GM10248 (cell line): Measurements from ENCODE around the gene LRBA.

Experiments
- CTCF ChIA-PET: fragments of 300-600 bp; sonication (Branson Sonifier 250); formaldehyde crosslinking; extraction: SDS; loops from one replicate; lab custom pipeline; 2021; ENCODE audit warnings: antibody characterized with exemption; lab: Yijun Ruan, JAX
- POLR2A ChIA-PET: fragments of 350-650 bp; sonication (Branson Sonifier 250); formaldehyde crosslinking; extraction: SDS; loops from one replicate; lab custom pipeline; 2020; ENCODE audit warnings: antibody characterized with exemption; lab: Yijun Ruan, JAX
- DNase-seq: peaks from one replicate; pipeline ENCODE4 v3.0.0; 2012; ENCODE audit errors: extremely low spot score
- TF ChIP-seq, protein P1 (sequence below): IDR thresholded peaks from 2 replicates; pipeline ENCODE4 v1.5.1; 2012; ENCODE audit warnings: mild to moderate bottlenecking, low read depth; ENCODE audit errors: extremely low read depth, missing control alignments, control extremely low read depth

The LRBA gene

DNA sequence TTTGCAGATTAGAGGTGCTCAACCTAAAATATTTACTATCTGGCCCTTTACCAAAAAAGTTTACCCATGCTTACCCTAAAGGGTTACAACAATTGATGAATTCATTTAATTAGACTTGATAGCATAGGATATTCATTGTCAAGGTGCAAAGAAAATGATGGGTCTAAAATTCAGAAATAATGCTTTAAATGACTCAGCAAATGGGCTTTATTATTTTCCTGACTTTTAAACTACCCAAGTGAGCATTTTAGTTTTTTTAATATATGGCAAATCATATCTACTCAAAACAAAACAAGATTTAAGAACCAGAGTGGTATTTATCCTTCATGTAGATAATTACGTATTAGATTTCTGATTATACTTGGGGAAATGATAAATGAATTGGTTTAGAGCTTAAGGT, 701.1 kb downstream of the LRBA start:
- TF ChIP-seq, protein P1, sequence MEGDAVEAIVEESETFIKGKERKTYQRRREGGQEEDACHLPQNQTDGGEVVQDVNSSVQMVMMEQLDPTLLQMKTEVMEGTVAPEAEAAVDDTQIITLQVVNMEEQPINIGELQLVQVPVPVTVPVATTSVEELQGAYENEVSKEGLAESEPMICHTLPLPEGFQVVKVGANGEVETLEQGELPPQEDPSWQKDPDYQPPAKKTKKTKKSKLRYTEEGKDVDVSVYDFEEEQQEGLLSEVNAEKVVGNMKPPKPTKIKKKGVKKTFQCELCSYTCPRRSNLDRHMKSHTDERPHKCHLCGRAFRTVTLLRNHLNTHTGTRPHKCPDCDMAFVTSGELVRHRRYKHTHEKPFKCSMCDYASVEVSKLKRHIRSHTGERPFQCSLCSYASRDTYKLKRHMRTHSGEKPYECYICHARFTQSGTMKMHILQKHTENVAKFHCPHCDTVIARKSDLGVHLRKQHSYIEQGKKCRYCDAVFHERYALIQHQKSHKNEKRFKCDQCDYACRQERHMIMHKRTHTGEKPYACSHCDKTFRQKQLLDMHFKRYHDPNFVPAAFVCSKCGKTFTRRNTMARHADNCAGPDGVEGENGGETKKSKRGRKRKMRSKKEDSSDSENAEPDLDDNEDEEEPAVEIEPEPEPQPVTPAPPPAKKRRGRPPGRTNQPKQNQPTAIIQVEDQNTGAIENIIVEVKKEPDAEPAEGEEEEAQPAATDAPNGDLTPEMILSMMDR, result no peak
- POLR2A ChIA-PET, result no interaction called here
- CTCF ChIA-PET, result interaction anchor here (1.9 kb wide), 1 partner anchor 31 kb away, joined by 4 read pairs; no protein-coding TSS in a partner anchor
- DNase-seq, result no peak

DNA sequence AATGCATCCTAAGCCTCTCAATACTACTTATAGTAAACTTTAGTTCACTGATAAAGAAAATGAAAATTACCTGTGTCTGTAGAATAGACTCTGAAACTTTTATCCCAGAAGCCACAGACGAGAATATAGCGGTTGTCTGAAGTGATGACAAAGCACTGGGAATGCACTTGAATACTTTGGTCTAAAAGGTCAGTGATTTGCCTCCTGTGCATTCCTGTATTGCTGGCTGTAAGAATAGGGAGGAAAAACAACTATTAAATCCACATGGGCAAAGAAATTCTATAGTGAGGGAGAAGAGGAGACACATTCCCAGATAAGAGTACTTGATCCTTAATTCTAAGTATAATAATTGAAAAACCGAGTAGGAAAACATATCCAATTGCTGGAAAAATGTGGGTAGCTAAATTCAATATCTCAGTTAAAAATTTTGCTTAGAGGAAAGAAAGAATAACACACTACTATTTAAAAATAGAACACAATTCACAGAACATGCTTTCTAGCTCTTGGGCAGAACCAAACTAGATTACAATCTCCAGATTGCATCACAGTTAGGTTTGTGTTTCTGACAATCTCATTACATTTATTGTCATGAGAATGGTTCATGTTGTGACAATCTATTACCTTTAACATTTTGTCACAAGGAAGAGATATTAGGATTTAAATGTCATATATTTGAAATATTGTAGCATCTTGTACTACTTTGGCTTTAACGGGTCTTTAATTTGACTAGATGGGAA, 704.8 kb downstream of the LRBA start:
- CTCF ChIA-PET, result interaction anchor here (1.1 to 3.7 kb wide), 3 partner anchors 13 to 15 kb away, joined by 3 to 22 read pairs (median 3); no protein-coding TSS in a partner anchor
- DNase-seq, result no peak
- POLR2A ChIA-PET, result no interaction called here
- TF ChIP-seq, protein P1, result no peak

DNA sequence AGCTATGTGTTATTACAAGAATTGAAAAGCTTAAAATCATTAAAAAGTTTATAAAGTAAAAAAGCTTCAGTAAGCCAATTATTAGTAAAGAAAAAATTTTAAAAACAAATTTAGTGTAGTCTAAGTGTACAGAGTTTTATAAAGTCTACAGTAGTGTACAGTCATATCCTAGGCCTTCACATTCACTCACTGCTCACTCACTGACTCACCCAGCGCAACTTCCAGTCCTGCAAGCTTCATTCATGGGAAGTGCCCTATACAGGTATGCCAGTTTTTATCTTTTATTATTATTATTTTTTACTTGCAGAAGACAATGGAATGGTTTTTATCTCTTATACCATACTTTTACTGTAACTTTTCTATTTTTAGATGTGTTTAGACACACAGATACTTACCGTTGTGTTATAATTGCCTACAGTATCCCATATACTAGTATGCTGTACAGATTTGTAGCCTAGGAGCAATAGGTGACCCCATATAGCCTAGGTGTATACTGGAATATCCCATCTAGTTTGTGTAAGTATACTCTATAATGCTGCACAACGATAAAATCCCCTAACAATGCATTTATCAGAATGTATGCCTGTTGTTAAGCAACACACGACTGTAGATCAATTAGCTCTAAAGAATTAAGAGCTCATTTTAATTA, 706.1 kb downstream of the LRBA start:
- TF ChIP-seq, protein P1, result no peak
- DNase-seq, result no peak
- POLR2A ChIA-PET, result no interaction called here
- CTCF ChIA-PET, result interaction anchor here (0.7 to 3.7 kb wide), 9 partner anchors 9 to 560 kb away, joined by 3 to 22 read pairs (median 3); no protein-coding TSS in a partner anchor

DNA sequence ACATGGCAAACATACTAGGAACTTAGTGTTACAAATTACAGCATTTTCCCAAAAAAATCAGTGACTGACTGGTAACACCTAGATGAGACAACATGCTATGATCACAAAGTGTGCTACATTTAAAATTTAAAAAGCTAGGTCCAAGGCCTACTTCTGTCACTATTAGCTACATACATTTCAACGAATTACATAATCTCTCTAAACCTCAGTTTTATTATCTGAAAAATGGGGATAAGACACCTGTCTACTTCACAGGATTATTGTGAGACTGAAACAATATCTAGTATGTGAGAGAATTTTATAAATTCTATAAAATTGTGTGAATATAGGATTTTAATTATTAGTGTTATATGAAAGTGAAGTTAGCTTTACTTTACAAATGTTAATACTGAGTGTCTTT, 708.4 kb downstream of the LRBA start:
- DNase-seq, result no peak
- TF ChIP-seq, protein P1, result no peak
- CTCF ChIA-PET, result interaction anchor here (0.7 to 2.8 kb wide), 7 partner anchors 9 to 560 kb away, joined by 3 to 9 read pairs (median 3); no protein-coding TSS in a partner anchor
- POLR2A ChIA-PET, result no interaction called here

DNA sequence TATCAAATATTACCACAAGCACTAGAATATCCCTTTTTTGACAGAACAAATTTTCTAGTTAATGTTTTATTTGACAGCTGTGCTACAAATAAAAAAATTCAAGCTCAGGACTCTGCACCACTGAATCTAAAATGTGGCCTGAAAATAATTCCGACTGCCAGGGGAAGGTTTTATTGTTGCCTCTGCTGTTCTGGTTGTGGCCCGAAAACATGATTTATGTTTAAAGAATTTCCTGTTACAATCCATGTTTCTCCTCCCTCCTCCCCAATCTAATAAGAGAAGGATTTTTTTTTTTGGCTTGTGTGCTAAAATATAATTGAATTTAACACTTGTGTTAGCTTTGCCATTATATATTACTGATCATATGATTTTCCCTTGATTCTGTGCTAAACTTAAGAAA, 709.1 kb downstream of the LRBA start:
- ChIA-PET CTCF (interaction anchor here (0.7 to 2.8 kb wide), 6 partner anchors 9 to 561 kb away, joined by 3 to 9 read pairs (median 3); no protein-coding TSS in a partner anchor), POLR2A (no interaction called here)
- no peak for DNase-seq
- TF ChIP-seq, protein P1, result no peak

DNA sequence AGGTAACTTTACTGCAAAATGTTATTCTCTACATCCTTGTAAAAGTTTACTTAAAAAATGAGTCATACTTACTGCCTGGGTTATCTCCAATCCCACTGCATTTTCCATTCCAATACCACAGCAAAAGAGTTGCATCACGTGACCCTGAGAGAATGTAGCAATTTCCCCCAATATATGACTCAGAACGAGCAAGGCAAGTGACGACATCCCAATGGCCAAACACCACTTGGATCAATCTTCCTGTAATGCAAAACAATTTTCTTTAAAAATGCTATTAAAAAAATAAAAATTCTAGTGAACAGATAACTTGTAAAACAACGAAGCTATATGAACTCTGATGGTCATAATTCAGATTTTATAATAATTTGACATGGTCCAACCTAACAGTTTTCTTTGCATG, 712.5 kb downstream of the LRBA start:
- TF ChIP-seq, protein P1, result no peak
- no peak for DNase-seq
- ChIA-PET POLR2A (no interaction called here), CTCF (interaction anchor here (1.1 to 1.2 kb wide), 2 partner anchors 558 to 564 kb away, joined by 3 read pairs; no protein-coding TSS in a partner anchor)
